ENCODE results near the gene PDE2A.

- no peak for TF ChIP-seq CBFB (CRISPR knock-in tag; IDR thresholded peaks at IDR 0.05; ENCODE audit: low read depth)
- TF ChIP-seq STAT6 (CRISPR knock-in tag; conservative IDR thresholded peaks at IDR 0.05; ENCODE audit: low read depth), result no peak
- TF ChIP-seq CTCF (IDR thresholded peaks at IDR 0.05), result no peak
- TF ChIP-seq AFF4 (CRISPR knock-in tag; IDR thresholded peaks at IDR 0.05; ENCODE audit: borderline replicate concordance), result no peak
- no peak for TF ChIP-seq ELF4 (CRISPR knock-in tag; IDR thresholded peaks at IDR 0.05; ENCODE audit: low read depth)
- no peak for TF ChIP-seq USF2 (CRISPR knock-in tag; IDR thresholded peaks at IDR 0.05)
- TF ChIP-seq FOXP4 (CRISPR knock-in tag; IDR thresholded peaks at IDR 0.05), result no peak
- TF ChIP-seq ZMAT4 (CRISPR knock-in tag; IDR thresholded peaks at IDR 0.05), result no peak
These were observed 30.7 kb downstream of the PDE2A start for GRCh38 chr11:72643547-72643946.

Measured in WTC11 (cell line).